Stimulated activated CD8-positive, alpha-beta memory T cell treated with anti-CD3 and anti-CD28 coated beads, Interleukin-7, amount 100 ng/mL, for 1 hour (primary cell): Measurements from ENCODE around the gene TMEM61.
"Not testable (repeated sequence)": the region's sequence is repeated elsewhere in the genome, so short reads cannot be mapped to it uniquely, and the experiment has no call there.

ENCODE experiments used
- DNase-seq, 2 donors: peaks; one replicate each; pipeline ENCODE4 v3.0.0-alpha.2; 2020; ENCODE audit warnings: low read depth in 2 of 2

Gene TMEM61

DNA sequence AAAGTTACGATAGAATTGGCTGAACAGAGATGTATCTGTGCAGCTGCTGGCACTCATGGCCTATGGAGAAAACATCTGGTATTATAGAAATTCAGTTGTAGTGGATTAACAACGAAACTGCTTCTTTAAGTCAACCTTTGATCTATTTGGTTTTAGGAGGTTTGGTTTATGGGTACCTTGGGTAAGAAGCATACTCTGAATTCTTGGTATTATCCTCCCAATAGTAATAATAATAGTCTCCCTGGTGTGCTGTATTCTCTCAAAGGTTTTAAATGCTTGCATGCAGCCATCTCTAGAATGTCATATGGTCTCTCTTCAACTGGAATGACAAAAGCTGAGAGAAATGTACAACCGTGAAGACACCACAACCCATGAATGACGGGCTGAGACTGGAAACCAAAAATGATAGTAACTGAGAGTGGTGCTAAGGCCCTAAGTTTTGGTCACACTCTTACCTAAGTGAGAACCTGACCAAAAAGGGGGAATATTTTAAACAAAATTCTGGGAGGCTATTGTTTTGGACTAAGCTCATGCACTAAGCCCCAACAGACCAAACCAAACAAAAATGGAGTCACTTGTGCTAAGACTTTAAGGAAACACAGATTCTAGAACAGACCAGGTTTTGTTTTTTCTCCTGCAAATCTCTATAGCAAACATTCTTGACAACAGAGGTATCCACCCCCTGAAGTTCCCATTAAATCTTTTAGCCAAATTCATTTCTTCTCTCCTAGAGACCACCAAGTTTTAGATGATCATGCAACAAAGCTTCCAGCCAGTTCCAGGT, 17.6 kb upstream of the TMEM61 start:
- no peak for DNase-seq

DNA sequence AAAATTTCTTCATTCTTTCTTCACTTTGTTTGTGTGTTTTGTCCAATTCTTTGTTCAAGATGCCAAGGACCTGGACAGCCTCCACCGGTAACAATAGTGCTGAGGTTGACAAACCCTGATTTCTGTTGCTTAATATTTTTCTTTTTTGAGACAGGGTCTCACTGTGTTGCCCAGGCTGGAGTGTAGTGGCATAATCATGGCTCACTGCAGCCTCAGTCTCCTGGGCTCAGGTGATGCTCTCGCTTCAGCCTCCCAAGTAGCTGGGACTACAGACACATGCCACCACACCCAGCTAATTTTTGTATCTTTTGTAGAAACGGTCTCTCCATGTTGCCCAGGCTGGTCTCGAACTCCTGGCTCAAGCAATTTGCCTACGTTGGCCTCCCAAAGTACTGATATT, 16.6 kb upstream of the TMEM61 start:
- not testable (repeated sequence) for DNase-seq

DNA sequence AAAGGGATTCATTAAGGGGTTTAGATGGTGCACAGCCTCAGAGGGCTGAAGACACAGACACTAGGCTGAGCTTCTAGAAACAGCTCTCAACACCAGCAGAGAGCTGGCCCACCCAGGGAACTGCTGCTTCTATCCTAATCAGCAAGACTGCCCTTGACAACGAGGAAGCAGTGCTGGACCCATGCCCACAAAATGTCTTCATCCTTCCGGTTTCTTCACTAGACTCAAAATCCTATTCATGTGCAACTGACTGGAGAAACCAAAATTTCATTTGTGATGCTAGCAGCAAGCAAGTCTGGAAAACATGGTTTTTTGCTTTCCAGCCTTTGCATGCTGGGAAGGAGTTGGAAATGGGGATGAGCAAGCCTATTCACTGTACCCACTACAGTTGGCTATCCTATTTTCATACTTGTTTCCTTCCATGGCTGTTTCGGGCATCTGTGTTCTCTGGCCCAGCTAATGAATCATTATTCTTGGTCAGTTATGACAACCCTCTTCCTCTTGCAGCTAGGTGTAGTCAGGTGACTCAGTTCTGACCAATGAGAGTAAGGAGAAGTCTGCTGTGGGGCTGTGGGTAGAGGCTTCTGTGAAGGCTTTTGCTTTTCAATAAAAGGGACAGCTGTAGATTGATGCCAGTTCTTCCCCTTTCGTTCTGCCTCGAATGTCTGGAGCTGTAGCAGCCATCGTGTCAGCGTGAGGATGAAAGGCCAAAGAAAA, 14.6 kb upstream of the TMEM61 start:
- no peak for DNase-seq

DNA sequence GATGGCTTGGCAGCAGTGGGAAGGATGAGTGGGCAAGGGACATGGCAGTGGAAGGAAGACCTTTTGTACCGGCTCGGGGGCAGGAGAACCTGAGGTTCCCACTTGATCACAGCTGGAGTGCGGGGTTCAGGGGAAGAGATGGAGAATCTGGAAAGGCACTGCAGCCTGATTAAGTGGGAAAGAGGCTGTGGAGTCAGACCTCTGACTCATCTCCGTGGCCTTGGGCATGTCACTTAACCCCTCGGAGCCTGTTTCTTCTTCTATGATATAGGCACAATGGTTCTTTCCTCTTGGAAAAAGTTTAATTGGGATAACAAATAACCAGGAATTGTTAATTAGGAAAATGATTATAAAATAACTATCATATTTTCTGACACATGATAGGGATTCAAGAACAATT, 13.1 kb upstream of the TMEM61 start:
- no peak for DNase-seq

DNA sequence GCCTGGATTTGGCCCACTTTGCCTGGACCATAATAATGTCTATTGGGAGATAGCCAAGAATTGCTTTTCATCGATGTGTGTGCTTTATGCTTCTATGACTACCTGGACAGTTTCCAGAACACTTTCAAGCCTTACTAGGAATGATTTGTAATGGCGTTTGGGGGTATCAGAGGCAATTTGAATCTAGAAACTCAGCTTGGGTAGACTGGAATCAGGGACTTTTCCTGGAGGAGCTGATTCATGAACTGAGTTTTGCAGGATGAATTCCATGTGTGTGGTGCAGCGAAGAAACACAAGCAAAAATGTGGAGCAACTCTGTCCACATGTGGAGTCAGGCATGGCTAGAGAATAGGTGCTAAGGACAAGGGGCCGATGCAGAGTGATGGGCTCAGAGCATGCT, 11.9 kb upstream of the TMEM61 start:
- DNase-seq, result no peak

DNA sequence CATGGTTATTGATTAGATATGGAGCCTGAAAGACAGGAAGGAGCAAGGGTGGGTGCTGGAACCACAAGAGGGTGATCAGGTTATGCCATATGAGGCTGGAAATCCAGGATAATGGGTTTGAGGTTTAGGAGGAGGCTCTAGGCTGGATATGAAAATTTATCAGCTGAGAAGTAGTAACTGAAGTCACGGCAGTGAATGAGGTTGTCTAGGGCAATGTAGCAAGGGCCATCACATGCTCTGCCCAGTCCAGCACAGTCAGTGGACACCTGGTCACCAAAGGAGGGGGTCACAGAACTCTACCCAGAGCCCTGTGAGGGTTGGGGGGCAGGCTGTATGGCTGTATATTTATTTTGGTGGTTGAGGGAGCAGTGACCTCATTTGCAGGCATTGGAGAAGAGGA, 10.5 kb upstream of the TMEM61 start:
- no peak for DNase-seq

DNA sequence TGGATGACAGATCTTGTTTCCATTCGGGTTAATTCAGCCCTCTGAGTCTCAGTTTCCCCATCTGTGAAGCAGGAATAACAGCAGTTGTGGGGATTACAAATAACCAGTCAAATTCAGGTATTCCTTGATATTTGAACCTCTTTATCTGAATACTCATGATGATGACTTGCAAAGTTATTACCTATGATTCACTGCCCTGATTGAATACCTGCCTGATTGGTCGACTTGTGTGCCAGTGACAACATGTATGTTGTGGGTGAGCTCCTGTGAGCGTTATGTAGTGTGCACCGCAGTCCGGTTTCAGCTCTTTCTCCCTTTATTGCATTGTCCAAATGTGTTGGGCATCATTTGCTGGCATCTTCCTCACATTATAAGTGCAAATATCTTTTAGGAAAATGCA, 9.5 kb upstream of the TMEM61 start:
- no peak for DNase-seq

DNA sequence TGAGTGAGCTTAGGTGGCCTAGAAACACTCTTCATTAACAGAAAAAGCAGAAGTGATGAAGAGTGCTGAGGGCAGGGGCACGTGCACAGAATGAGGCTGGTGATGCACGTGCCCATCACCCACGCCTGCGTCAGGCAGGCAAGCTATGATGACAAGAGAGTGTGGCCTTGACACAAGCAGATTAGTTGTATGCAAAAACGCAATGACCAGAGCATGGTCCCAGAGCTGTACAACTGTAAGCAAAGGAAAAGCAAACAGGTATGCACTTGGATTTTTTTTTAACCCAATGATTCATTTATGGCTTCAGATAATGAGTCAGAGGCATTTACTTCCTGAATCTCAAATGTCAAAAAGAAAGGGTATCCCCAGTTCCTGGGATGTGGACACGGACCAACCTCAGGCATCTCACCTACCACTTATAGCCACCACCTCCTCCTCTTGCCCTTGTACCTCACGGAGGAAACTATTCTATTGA, 9.1 kb upstream of the TMEM61 start:
- DNase-seq, result no peak

DNA sequence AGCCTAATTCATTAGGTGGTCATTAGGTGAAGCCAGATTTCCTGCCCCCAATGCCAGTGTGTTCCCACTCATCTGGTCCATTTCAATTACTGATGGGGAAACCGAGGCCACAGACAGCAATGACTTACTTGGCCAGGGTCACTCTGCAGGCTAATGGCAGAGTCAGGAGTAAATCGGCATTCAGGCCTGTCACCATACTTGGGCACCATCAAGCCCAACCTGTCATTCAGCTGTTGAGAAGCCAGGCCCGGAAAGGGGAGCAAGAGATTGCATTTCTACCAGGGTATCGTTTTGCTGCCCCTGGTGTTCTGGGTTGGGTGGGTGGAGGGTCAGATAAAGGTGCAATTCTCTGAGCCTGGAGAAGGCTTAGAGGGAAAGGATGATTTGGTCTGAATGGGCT, 8.0 kb upstream of the TMEM61 start:
- no peak for DNase-seq

DNA sequence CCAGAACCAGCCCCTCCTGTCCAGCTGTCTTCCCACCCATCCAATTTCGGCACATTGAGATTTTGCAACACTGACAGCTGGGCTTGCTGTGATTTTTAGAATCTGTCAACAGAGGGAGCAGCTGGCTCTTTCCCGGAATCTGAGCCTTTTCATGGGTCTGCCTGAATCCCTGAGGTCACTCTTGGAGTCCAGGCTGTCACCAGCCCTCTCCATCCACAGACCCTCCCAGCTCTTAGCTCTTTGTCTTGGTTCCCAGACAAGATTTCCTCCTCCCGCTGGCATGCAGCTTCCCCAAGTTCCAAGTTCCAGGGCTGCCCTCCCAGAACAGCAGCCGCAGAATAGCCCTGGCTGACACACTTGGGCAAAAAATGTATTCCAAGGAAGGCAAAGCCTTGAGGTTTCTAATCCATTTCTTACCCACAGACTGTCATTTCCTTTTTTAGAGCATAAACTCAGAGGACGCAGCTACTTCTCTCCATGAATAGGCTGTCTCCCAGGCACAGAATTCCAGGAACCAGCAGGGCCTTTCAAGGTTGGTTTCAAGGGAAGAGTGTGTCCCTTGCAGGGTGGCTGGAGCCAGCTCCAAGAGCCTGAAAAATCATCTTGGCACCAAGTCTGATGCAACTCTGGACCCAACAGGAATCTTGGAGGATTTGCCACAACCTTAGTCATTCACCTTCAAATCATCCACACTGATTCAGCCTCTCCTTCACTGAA, 7.1 kb upstream of the TMEM61 start:
- no peak for DNase-seq

DNA sequence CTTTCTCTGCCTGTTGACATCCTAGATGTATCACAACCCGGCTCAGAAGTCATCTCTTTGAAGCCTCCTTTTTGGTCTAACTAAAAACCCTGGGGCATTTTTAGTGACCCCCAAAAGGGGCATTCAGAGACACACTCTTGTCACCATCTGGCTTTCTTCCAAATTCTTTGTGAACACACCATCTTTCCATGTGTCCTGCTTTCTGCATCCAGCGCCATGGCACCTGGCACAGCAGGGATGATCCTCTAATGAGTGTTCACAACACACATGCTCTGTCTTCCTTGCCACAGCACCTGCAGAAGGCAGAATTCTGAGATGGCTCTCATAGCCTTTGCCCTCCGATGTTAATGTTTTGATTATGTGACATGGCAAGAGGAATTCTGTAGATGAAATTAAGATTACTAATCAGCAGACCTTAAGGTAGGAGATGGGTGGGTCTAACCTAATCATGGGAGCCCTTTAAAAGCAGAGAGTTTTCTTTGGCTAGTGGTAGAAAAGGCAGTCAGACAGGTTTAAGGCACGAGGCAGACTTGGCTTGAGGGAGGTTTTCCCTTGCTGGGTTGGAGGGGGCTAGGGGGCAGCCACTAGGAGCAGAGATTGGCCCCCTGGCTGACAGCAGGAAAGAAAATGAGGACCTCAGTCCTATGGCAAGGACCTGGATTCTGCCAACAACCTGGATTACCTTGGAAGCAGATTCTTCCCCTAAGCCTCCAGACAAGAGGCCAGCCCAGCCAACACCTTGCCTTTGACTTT, 4.9 kb upstream of the TMEM61 start:
- no peak for DNase-seq

DNA sequence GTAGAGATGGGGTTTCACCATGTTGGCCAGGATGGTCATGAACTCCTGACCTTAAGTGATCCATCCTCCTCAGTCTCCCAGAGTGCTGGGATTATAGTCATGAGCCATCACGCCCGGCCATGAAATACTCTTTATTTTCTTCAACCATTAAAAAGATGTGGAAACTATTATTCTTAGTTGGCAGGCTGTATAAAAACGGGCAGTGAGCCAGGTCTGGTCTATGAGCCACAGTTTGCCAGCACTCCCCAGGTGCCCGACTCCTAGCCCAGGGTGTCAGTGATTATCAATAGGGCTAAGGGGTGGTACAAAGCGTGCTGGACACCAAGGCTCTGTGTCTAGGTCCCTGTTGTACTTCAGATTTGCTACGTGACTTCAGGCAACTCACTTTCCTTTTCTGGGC, 3.7 kb upstream of the TMEM61 start:
- no peak for DNase-seq

DNA sequence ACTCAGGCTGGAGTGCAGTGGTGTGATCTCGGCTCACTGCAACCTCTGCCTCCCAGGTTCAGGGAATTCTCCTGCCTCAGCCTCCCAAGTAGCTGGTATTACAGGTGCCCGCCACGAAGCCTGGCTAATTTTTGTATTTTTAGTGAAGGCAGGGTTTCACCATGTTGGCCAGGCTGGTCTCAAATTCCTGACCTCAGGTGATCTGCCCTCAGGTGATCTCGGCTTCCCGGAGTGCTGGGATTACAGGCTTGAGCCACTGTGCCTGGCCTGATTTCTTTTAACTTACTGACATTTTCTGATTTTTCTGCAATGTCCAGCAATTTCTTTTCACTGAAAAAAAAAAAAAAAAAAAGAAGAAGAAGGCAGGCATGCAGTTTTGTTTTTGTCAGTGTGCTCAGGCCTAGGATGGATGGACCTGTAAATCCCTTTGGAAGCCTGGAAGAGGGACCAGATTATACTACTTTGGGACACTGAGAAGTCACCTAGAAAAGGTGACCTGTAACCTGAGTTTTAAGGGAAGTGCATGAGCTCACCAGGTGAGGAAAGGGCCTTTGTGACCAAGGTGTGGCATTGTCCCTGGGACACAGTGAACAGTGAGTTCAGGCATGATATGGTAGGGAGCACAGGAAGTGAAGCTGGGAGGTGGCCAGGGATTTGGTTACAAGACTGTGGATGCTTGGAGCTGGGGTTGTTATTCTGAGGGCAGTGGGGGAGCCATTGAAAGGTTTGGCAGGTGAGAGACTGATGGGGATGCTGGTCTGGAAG, 2.7 kb upstream of the TMEM61 start:
- no peak for DNase-seq

DNA sequence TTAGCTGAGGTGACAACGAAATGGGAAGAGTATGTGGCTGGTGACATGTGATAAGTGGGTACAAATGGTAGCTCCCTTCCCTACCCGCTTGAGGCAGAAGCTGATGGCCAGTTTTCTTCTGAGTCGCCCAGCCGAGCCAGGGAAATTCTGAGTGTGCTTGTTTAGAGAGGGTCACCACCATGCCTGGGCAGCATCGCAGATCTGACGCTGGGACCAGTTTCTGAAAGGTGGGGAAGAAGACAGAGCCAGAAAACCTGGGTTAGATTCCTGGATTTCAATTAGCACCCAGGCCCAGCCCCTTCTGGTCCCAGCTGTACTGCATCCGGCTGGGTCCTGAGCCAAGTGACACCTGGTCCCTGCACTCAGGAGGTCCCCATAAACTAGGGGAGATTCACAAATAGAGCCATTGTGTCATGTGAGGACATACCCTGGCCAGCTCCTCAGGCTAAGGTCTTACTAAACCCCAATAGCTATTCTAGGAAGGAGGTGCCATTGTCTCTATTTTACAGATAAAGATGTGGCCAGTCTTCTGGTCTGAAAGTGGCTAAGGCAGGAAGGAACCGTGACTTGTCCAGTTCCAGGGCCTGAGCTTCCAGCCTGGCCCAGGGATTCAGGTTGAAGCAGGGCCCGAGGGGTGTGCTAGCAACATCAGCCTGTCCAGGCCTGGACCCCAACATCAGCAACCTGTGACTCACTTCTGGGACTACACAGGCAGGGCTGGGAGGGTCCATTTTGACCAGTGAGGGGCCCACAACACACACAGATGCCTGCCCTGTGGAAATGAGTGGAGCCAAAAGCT, 1.7 kb upstream of the TMEM61 start:
- no peak for DNase-seq

DNA sequence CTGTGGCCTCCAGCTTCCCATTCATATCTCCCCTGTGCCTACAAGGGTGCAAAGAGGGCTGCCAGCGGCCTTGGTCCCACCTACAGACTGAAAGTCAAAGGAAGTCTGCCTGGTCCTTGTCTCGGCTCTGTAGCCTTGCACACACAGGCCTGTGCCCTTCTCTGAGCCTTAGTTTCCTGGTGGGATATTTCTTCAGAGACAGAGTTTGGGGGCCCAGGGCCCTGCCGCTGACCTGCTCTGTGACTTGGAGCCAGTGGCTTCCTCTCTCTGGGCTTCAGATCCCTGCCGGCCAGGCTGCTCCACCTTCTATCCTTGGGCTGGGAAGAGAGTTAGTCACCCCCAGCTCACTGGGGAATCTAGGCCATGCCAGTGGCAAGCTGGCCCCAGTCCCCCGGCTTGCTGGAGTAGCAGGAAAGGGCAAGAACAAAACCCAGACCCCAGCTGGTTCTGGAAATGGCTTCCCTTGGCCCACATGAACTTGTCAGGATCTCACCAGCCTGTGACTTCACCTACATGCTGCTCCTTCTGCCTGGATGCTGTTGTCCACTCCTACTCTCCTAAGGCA, 1.0 kb upstream of the TMEM61 start:
- no peak for DNase-seq

DNA sequence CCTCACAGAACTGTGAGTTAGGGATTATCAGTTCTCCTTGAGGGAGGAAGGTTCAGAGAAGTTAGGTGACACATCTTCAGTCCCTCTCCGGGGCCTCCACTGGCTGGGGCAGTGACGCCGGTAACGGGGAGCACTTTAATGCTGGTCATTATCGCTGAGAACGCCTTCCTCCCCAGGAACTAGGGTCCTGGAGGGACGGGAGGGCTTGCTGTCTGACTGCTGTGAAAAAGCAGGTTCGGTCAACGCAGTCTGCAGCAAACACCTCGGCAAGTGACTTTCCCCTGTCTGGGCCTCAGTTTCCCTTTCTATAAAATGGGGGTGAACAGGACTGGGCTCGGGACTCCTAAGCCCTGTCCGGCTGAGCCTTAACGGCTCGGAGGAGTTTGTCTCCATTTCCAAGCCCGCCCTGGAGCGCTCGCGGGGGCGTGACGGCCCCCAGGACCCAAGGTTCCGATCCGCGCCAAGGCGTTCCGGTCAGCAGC, 341 bp upstream of the TMEM61 start:
- DNase-seq, result no peak

DNA sequence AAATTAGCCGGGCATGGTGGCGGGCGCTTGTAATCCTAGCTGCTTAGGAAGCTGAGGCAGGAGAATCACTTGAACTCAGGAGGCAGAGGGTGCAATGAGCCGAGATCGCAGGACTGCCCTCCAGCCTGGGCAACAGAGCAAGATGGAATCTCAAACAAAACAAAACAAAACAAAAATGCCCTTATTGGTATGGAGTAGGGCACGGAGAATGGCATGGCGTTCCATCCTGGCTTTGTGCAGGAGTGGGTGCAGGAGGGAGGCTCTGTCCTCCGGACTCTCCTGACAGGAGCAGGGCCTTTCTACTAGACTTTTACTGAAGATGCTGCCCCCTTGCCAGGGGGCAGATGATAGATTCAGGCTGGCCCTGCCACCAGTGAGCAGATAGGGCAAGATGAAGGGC, 1.0 kb downstream of the TMEM61 start:
- DNase-seq, result no peak

DNA sequence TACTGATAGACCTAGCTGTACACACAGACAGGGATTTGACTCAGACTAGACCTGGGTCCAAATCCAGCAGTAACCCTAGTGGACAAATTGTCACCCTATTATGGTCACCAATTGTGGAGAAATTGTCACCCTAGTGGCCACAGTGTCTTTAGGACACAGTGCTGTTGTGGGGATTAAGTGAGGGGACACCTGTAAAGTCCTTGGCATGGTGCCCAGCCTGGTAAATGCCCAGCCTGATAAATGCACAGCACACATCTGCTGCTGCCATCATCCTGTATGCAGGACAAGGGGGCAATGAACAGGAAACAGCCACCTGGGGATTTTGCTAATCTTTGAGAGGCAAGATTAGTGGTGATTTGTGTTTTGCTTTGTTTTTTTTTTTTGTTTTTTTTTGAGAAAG, 2.3 kb downstream of the TMEM61 start:
- no peak for DNase-seq

DNA sequence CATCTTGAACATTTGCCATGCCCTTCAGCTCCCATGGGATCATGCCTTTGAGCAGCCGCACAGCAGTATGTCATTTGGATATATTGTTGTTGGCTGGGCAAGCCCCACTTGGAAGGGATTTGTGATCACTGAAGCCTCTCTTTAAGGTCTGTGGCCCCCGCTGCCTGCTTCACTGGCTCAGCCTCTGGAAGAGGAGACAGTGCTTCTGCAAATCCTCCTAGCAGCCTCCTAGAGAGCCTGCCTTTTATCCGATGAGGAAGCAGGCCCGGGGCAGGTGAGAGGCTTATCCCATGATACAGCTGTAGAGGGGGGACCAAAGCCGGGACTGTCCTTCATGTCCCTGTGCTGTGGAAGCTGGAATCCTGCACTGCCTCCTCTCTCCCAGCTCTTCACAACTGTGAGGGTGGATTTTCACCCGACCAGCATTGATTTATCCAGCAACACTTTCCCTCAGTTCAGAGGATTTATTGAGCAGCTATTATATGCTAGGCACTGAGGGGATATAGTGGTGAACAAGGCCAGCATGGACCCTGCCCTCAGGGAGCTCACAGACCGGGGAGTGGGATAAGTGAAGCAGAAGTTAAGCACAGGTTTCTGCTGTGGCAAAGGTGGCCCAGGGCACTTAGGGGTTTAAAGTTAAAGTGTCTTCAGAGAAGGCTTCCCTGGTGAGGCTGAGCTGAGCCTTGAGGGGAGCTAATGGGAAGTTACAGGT, 3.9 kb downstream of the TMEM61 start:
- DNase-seq, result no peak
